Measurements from ENCODE around the gene BCLAF3.

DNA sequence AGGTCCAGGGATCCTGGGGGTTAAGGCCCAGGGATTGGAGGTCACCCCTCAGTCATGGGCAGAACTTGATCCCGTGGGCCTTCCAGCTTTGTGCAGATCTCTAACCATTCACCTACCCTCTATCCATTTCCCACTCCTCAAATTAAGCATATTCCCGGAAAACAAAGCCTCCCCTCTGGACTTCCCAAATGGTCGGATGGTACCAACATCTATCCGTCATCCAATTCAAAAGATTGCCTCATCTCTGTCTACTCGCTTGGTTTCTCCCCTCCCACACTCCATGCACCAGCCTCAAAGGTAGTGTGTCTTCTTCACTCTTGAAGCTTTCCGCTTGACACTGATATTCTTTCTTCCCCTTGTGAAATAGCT lies 473 bp upstream of the BCLAF3 start:
- TF ChIP-seq EP300 (IDR thresholded peaks at IDR 0.05; ENCODE audit: borderline replicate concordance) = no peak
- TF ChIP-seq CREB1 (IDR thresholded peaks at IDR 0.05; ENCODE audit: low read depth) = no peak
- no peak for TF ChIP-seq FOXM1 (IDR thresholded peaks at IDR 0.05; ENCODE audit: borderline replicate concordance, low read depth)
- TF ChIP-seq CEBPB (IDR thresholded peaks at IDR 0.05) = no peak
- TF ChIP-seq, protein P1, sequence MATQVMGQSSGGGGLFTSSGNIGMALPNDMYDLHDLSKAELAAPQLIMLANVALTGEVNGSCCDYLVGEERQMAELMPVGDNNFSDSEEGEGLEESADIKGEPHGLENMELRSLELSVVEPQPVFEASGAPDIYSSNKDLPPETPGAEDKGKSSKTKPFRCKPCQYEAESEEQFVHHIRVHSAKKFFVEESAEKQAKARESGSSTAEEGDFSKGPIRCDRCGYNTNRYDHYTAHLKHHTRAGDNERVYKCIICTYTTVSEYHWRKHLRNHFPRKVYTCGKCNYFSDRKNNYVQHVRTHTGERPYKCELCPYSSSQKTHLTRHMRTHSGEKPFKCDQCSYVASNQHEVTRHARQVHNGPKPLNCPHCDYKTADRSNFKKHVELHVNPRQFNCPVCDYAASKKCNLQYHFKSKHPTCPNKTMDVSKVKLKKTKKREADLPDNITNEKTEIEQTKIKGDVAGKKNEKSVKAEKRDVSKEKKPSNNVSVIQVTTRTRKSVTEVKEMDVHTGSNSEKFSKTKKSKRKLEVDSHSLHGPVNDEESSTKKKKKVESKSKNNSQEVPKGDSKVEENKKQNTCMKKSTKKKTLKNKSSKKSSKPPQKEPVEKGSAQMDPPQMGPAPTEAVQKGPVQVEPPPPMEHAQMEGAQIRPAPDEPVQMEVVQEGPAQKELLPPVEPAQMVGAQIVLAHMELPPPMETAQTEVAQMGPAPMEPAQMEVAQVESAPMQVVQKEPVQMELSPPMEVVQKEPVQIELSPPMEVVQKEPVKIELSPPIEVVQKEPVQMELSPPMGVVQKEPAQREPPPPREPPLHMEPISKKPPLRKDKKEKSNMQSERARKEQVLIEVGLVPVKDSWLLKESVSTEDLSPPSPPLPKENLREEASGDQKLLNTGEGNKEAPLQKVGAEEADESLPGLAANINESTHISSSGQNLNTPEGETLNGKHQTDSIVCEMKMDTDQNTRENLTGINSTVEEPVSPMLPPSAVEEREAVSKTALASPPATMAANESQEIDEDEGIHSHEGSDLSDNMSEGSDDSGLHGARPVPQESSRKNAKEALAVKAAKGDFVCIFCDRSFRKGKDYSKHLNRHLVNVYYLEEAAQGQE (IDR thresholded peaks at IDR 0.05; ENCODE audit: low read depth) = no peak
- no peak for TF ChIP-seq TCF12 (IDR thresholded peaks at IDR 0.05; ENCODE audit: low read depth)
- TF ChIP-seq TEAD4 (IDR thresholded peaks at IDR 0.05) = no peak
- no peak for TF ChIP-seq YY1 (IDR thresholded peaks at IDR 0.05; ENCODE audit: low read depth)
- TF ChIP-seq, protein P2, sequence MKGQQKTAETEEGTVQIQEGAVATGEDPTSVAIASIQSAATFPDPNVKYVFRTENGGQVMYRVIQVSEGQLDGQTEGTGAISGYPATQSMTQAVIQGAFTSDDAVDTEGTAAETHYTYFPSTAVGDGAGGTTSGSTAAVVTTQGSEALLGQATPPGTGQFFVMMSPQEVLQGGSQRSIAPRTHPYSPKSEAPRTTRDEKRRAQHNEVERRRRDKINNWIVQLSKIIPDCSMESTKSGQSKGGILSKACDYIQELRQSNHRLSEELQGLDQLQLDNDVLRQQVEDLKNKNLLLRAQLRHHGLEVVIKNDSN (IDR thresholded peaks at IDR 0.05) = no peak
- TF ChIP-seq NFIC (IDR thresholded peaks at IDR 0.05) = no peak
